Measurements from ENCODE around the gene ZNF839. TPM values are rescaled to one million over a fixed set of nuclear protein-coding genes. Genes with fewer than 3 reads are reported as not detected.

ZNF839 gene
- total and polyA plus RNA-seq, 2 experiments from 2014 or later, result 8.3 to 9.8 TPM

DNA sequence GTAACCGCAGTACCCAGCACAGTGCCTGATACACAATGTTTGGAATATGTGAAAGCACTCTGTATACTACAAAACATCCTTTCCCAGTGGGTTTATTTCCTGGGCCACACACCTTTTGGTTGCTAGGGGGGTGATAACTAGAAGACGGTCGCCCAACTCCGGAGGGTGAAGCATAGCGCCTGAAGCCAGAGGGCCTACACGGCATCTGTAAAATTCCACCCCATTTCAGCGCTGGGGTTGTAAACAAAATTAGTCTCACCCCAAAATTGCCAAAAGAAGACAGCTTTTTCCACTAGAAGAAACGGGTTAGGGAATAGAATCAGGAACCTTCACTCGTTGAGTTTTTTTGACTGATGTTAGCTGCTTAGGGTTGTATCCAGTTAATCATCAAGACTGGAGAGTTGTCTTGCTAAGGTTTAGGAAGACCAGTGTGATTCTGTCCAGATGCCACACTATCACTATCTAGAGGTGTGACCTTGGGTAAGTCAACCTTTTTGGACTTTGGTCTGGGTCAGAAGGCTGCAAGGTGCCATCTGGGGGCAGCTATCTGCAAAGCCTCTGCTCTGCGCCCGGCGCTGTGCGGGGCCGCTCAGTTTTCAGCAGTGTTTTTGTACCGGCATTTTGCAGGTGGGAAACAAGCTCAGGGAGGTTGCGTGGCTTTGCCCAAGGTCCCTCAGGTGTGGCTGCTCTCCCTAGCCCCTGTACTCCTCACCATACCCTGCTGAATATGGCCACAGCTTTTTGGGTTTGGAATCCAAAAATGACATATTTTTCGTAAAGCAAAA, 1.3 kb downstream of the ZNF839 start:
- WGBS (ENCODE audit: low lambda C conversion rate, missing lambda C conversion rate), result 92% methylated on average over 17 of the region's 17 CpGs
- Histone ChIP-seq H3K36me3 (replicated peaks; ENCODE audit: insufficient read depth, low read depth) (no peaks in the 10 kb centered on the region), H3K4me1 (ENCODE audit: insufficient read depth) (peaks cover 20% of the 10 kb centered on the region), H4K20me1 (ENCODE audit: insufficient read depth, poor library complexity, severe bottlenecking) (no peaks in the 10 kb centered on the region), H3K27me3 (no peaks in the 10 kb centered on the region), H2AFZ (no peak overlapping the region), H3K9me2 (replicated peaks; ENCODE audit: insufficient read depth) (no peaks in the 10 kb centered on the region), H3K27ac (peak overlapping the region; percentile 95), H3K9me3 (ENCODE audit: low read depth) (no peaks in the 10 kb centered on the region), H3K4me2 (peak overlapping the region; percentile 76), H3K79me2 (peaks cover 16% of the 10 kb centered on the region), H3K4me3 (peak overlapping the region; percentile 88)
- DNase-seq (ENCODE audit: low spot score), result no peak
- TF ChIP-seq EZH2phosphoT487 (IDR thresholded peaks at IDR 0.05; ENCODE audit: low read depth, severe bottlenecking, unreplicated experiment) (no peak), EZH2 (IDR thresholded peaks at IDR 0.05; ENCODE audit: borderline replicate concordance) (no peak)
- TF ChIP-seq, protein P1, sequence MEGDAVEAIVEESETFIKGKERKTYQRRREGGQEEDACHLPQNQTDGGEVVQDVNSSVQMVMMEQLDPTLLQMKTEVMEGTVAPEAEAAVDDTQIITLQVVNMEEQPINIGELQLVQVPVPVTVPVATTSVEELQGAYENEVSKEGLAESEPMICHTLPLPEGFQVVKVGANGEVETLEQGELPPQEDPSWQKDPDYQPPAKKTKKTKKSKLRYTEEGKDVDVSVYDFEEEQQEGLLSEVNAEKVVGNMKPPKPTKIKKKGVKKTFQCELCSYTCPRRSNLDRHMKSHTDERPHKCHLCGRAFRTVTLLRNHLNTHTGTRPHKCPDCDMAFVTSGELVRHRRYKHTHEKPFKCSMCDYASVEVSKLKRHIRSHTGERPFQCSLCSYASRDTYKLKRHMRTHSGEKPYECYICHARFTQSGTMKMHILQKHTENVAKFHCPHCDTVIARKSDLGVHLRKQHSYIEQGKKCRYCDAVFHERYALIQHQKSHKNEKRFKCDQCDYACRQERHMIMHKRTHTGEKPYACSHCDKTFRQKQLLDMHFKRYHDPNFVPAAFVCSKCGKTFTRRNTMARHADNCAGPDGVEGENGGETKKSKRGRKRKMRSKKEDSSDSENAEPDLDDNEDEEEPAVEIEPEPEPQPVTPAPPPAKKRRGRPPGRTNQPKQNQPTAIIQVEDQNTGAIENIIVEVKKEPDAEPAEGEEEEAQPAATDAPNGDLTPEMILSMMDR (IDR thresholded peaks at IDR 0.05; ENCODE audit: poor library complexity), result no peak

DNA sequence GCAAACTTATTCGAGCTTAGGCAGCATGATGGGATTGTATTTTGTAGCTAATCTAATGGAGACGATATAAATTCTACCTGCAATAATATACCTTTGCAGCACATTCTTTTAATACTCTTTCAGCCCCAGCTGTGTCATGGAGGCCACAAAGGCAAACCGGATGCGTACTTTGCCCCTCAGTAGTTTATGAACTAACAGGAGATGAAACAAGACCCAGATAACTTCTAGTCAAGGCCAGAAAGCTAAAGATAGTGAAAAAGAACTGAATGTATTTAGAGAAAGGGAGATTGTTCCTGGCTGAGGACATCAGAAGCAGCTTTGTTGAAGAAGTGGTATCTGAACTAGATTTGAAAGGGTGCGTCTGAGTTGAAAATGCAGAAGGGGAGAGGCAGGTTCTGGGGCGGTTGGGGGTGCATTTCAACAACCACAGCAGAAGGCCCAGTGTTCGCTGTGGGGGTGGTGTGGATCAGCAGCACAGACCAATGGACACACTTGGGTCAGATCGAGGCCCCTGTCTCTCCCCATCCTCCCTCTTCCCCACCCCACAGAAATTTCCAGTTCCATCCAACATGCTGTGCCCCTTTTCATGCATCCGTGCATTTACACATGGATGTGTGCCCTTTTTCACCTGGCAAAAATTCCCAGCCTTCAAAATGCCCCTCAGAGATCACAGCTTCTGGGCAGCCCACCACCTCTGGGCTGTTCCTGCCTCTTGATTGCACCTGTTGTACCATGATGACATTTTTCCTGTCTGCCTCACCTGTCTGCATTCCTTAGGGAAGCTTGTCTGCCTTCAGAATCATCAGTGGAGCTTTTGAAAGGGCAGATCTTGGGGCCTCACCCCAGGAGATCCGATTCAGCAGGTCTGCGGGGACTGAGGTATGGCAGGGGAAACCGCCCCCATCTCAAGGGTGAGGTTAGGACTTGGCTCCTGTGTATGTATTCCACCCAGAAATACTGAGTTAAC, 2.2 kb downstream of the ZNF839 start:
- Histone ChIP-seq H3K4me1 (ENCODE audit: insufficient read depth) (peaks cover 15% of the 10 kb centered on the region), H3K79me2 (peaks cover 16% of the 10 kb centered on the region), H3K36me3 (replicated peaks; ENCODE audit: insufficient read depth, low read depth) (no peaks in the 10 kb centered on the region), H3K9me2 (replicated peaks; ENCODE audit: insufficient read depth) (no peaks in the 10 kb centered on the region), H4K20me1 (ENCODE audit: insufficient read depth, poor library complexity, severe bottlenecking) (no peaks in the 10 kb centered on the region), H3K27ac (peak overlapping the region; percentile 95), H3K9me3 (ENCODE audit: low read depth) (no peaks in the 10 kb centered on the region), H3K27me3 (no peaks in the 10 kb centered on the region), H3K4me2 (peak overlapping the region; percentile 76), H3K4me3 (no peak overlapping the region), H2AFZ (no peak overlapping the region)
- 83% methylated on average over 12 of the region's 12 CpGs for WGBS (ENCODE audit: low lambda C conversion rate, missing lambda C conversion rate)
- TF ChIP-seq, protein P1 (IDR thresholded peaks at IDR 0.05; ENCODE audit: poor library complexity), result no peak
- TF ChIP-seq EZH2 (IDR thresholded peaks at IDR 0.05; ENCODE audit: borderline replicate concordance) (no peak), EZH2phosphoT487 (IDR thresholded peaks at IDR 0.05; ENCODE audit: low read depth, severe bottlenecking, unreplicated experiment) (no peak)
- peak; percentile 50 for DNase-seq (ENCODE audit: low spot score)

DNA sequence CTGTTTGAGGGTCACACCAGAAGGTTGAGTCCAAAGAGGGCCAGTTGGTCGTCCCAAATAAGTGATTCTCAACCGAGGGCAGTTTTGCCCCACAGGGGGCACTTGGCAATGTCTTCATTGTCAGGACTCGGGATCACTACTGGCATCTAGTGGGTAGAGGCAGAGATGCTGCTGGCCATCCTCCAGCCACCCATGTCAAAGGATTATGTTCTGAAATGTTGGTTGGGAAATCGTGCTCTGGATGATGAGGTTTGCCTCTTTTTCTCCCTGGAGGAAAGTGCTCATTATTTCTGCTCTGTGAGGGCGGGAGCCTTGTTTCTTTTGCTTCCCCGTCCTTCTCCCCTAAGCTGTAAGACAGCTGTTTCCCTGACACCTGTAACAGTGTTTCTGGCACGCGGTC, 3.6 kb downstream of the ZNF839 start:
- Histone ChIP-seq H3K27ac (peak overlapping the region; percentile 95), H2AFZ (no peak overlapping the region), H3K79me2 (peaks cover 16% of the 10 kb centered on the region), H3K36me3 (replicated peaks; ENCODE audit: insufficient read depth, low read depth) (no peaks in the 10 kb centered on the region), H3K9me3 (ENCODE audit: low read depth) (no peaks in the 10 kb centered on the region), H3K4me2 (no peak overlapping the region), H3K9me2 (replicated peaks; ENCODE audit: insufficient read depth) (no peaks in the 10 kb centered on the region), H3K27me3 (no peaks in the 10 kb centered on the region), H4K20me1 (ENCODE audit: insufficient read depth, poor library complexity, severe bottlenecking) (no peaks in the 10 kb centered on the region), H3K4me3 (no peak overlapping the region), H3K4me1 (ENCODE audit: insufficient read depth) (peaks cover 15% of the 10 kb centered on the region)
- 63% methylated on average over 8 of the region's 8 CpGs for WGBS (ENCODE audit: low lambda C conversion rate, missing lambda C conversion rate)
- TF ChIP-seq, protein P1 (IDR thresholded peaks at IDR 0.05; ENCODE audit: poor library complexity), result peak; percentile 51
- TF ChIP-seq EZH2 (IDR thresholded peaks at IDR 0.05; ENCODE audit: borderline replicate concordance), result no peak
- TF ChIP-seq EZH2phosphoT487 (IDR thresholded peaks at IDR 0.05; ENCODE audit: low read depth, severe bottlenecking, unreplicated experiment), result no peak
- peak; percentile 75 for DNase-seq (ENCODE audit: low spot score)
